DMS79 (cell line): ENCODE measurements around the gene ADISSP.
"Not testable (repeated sequence)": the region's sequence is repeated elsewhere in the genome, so short reads cannot be mapped to it uniquely, and the experiment has no call there.

ENCODE experiments used
- DNase-seq: peaks from one replicate; lab custom pipeline; 2025; lab: John Stamatoyannopoulos, UW

ADISSP gene

GRCh38 chr20:3797592-3798372 is 30.2 kb upstream of the ADISSP start:
- peak; percentile 13 for DNase-seq

GRCh38 chr20:3797226-3797545 is 29.6 kb upstream of the ADISSP start:
- no peak for DNase-seq

GRCh38 chr20:3796477-3797225 is 29.1 kb upstream of the ADISSP start:
- DNase-seq: no peak

- peak; percentile 84 for DNase-seq
Observed at GRCh38 chr20:3795511-3796468, 28.2 kb upstream of the ADISSP start, which contains the start of gene CDC25B. TSS of gene CDC25B (plus strand) at chr20:3796310. CDS start at chr20:3796532, 222 bp downstream.

- DNase-seq: no peak
Observed at GRCh38 chr20:3794701-3795420, 27.3 kb upstream of the ADISSP start.

- DNase-seq: not testable (repeated sequence)
Observed at GRCh38 chr20:3794168-3794567, 26.6 kb upstream of the ADISSP start.

GRCh38 chr20:3789201-3789600 is 21.6 kb upstream of the ADISSP start:
- DNase-seq: not testable (repeated sequence)

- DNase-seq: no peak
Observed at GRCh38 chr20:3788685-3789155, 21.2 kb upstream of the ADISSP start.

- no peak for DNase-seq
Observed at GRCh38 chr20:3787324-3788014, 19.9 kb upstream of the ADISSP start.

- peak; percentile 33 for DNase-seq
Observed at GRCh38 chr20:3786665-3787323, 19.2 kb upstream of the ADISSP start, which contains the start of gene CENPB. TSS of gene CENPB (minus strand) at chr20:3786740. CDS start at chr20:3786483, 257 bp downstream.

GRCh38 chr20:3786126-3786484 is 18.6 kb upstream of the ADISSP start:
- DNase-seq: peak; percentile 24

GRCh38 chr20:3785240-3786125 is 17.9 kb upstream of the ADISSP start:
- DNase-seq: no peak

- DNase-seq: no peak
Observed at GRCh38 chr20:3784863-3785239, 17.3 kb upstream of the ADISSP start.

- DNase-seq: no peak
Observed at GRCh38 chr20:3784216-3784853, 16.8 kb upstream of the ADISSP start.

GRCh38 chr20:3783511-3784195 is 16.1 kb upstream of the ADISSP start:
- DNase-seq: no peak

GRCh38 chr20:3783068-3783489 is 15.5 kb upstream of the ADISSP start:
- no peak for DNase-seq

- DNase-seq: no peak
Observed at GRCh38 chr20:3782597-3782996, 15.0 kb upstream of the ADISSP start.
